CD4-positive, CD25-positive, alpha-beta regulatory T cell (primary cell): Measurements from ENCODE around the gene ATRNL1. TPM values are rescaled to one million over a fixed set of nuclear protein-coding genes. Genes with fewer than 3 reads are reported as not detected.
A peak's percentile ranks its signal among the peaks of the same experiment; 100 is the strongest.
"Not testable (repeated sequence)": the region's sequence is repeated elsewhere in the genome, so short reads cannot be mapped to it uniquely, and the experiment has no call there.

Experiments used
- ATAC-seq, 2 donors: fragments of 150-1000 bp; cut with Tn5 transposase; one replicate each; pipeline ENCODE4 v1.10.0; 2021; ENCODE audit warnings: low read depth in 2 of 2, moderate number of reproducible peaks in 2 of 2, moderate library complexity in 1 of 2
- DNase-seq, 3 donors: peaks; one replicate each; pipeline versions ENCODE4 v3.0.0 to v3.0.0-alpha.2; 2012 to 2022; ENCODE audit warnings: mixed read lengths in 1 of 3
- H3K27ac ChIP-seq: one replicate; pipeline ENCODE4 v1.7.0; 2013; ENCODE audit warnings: mild to moderate bottlenecking, low read length; ENCODE audit not compliant: insufficient read depth, poor library complexity, severe bottlenecking
- H3K27me3 ChIP-seq: one replicate; pipeline ENCODE4 v1.7.0; 2013; ENCODE audit warnings: low read length; ENCODE audit not compliant: control insufficient read depth, insufficient read depth
- H3K36me3 ChIP-seq: one replicate; pipeline ENCODE4 v1.7.0; 2013; ENCODE audit warnings: mild to moderate bottlenecking, low read length, moderate library complexity; ENCODE audit not compliant: control insufficient read depth, insufficient read depth
- H3K4me1 ChIP-seq: 2 replicates; pipeline ENCODE4 v1.7.0; 2013; ENCODE audit warnings: mild to moderate bottlenecking, low read length; ENCODE audit not compliant: insufficient read depth, control insufficient read depth, poor library complexity, severe bottlenecking
- H3K4me3 ChIP-seq: one replicate; pipeline ENCODE4 v1.7.0; 2013; ENCODE audit warnings: low read depth, mild to moderate bottlenecking, low read length, moderate library complexity
- H3K9me3 ChIP-seq, 2 experiments: 1 replicate in 1 of 2; 2 replicates in 1 of 2; pipeline ENCODE4 v1.7.0; 2013; ENCODE audit warnings: low read length in 2 of 2, mild to moderate bottlenecking in 1 of 2, moderate library complexity in 1 of 2; ENCODE audit not compliant: control insufficient read depth in 2 of 2
- H3K27ac Mint-ChIP-seq, 3 donors: one replicate each; pipeline ENCODE4 v1.8.0; 2020 to 2022; ENCODE audit warnings: mild to moderate bottlenecking in 3 of 3, mixed read lengths in 3 of 3, moderate library complexity in 2 of 3
- H3K27me3 Mint-ChIP-seq: one replicate; pipeline ENCODE4 v1.8.0; 2022; ENCODE audit warnings: mild to moderate bottlenecking, mixed read lengths
- H3K36me3 Mint-ChIP-seq: one replicate; pipeline ENCODE4 v1.8.0; 2020; ENCODE audit warnings: mixed read lengths
- H3K4me1 Mint-ChIP-seq, 4 donors: one replicate each; pipeline ENCODE4 v1.8.0; 2020 to 2022; ENCODE audit warnings: mixed read lengths in 4 of 4, mild to moderate bottlenecking in 1 of 4
- H3K4me3 Mint-ChIP-seq, 4 donors: one replicate each; pipeline ENCODE4 v1.8.0; 2020 to 2022; ENCODE audit warnings: mild to moderate bottlenecking in 4 of 4, mixed read lengths in 4 of 4, moderate library complexity in 3 of 4
- H3K9me3 Mint-ChIP-seq, 7 donors: one replicate each; pipeline ENCODE4 v1.8.0; 2020 to 2022; ENCODE audit warnings: mixed read lengths in 7 of 7, mild to moderate bottlenecking in 3 of 7, moderate library complexity in 2 of 7
- polyA plus RNA-seq, 4 donors: library from polyadenylated mRNA; unstranded; fragments of 300-500 nt; fragmentation: Illumina TruSeq; gene quantifications; one replicate each; pipeline ENCODE4 v1.2.3, GENCODE V29; 2021
- total RNA-seq: library from RNA; stranded (reverse); gene quantifications from one replicate; pipeline ENCODE4 v1.2.3, GENCODE V29; 2022

Gene ATRNL1
- total and polyA plus RNA-seq, 5 donors from 2014 or later, result not detected

- Mint-ChIP-seq H3K9me3 (peaks cover 0 to 3% (median 0%) of the 10 kb centered on the region in 7 donors), H3K4me1 (no peaks in the 10 kb centered on the region), H3K27me3 (no peaks in the 10 kb centered on the region), H3K36me3 (no peaks in the 10 kb centered on the region), H3K4me3 (no peak overlapping the region), H3K27ac (no peak overlapping the region)
- H3K27me3 ChIP-seq, result no peaks in the 10 kb centered on the region
- no peaks in the 10 kb centered on the region for H3K36me3 ChIP-seq
- ATAC-seq (no peak), DNase-seq (no peak)
- no peak overlapping the region for H3K27ac ChIP-seq
- H3K4me3 ChIP-seq, result no peak overlapping the region
- no peaks in the 10 kb centered on the region for H3K4me1 ChIP-seq
- no peaks in the 10 kb centered on the region for H3K9me3 ChIP-seq
Measured at GRCh38 chr10:115384665-115385064, 291.5 kb downstream of the ATRNL1 start.

- Histone ChIP-seq H3K27ac (no peak overlapping the region), H3K9me3 (no peaks in the 10 kb centered on the region), H3K4me1 (no peaks in the 10 kb centered on the region), H3K4me3 (no peak overlapping the region), H3K36me3 (no peaks in the 10 kb centered on the region), H3K27me3 (no peaks in the 10 kb centered on the region)
- no peaks in the 10 kb centered on the region for H3K36me3 Mint-ChIP-seq
- no peaks in the 10 kb centered on the region for H3K4me1 Mint-ChIP-seq
- DNase-seq, result no peak
- H3K9me3 Mint-ChIP-seq, result peaks cover 0 to 9% (median 0%) of the 10 kb centered on the region in 7 donors
- H3K4me3 Mint-ChIP-seq, result no peak overlapping the region
- ATAC-seq, result no peak
- no peak overlapping the region for H3K27ac Mint-ChIP-seq
- no peaks in the 10 kb centered on the region for H3K27me3 Mint-ChIP-seq
Measured at GRCh38 chr10:115390607-115391006, 297.4 kb downstream of the ATRNL1 start.

GRCh38 chr10:115398026-115398425 is 304.9 kb downstream of the ATRNL1 start:
- Mint-ChIP-seq H3K4me1 (no peaks in the 10 kb centered on the region), H3K9me3 (peaks cover 0 to 9% (median 2%) of the 10 kb centered on the region in 7 donors), H3K27me3 (no peaks in the 10 kb centered on the region), H3K36me3 (no peaks in the 10 kb centered on the region), H3K4me3 (no peak overlapping the region), H3K27ac (no peak overlapping the region)
- DNase-seq (no peak), ATAC-seq (no peak)
- Histone ChIP-seq H3K27ac (no peak overlapping the region), H3K27me3 (no peaks in the 10 kb centered on the region), H3K4me1 (no peaks in the 10 kb centered on the region), H3K9me3 (no peaks in the 10 kb centered on the region), H3K4me3 (no peak overlapping the region), H3K36me3 (no peaks in the 10 kb centered on the region)

- Histone ChIP-seq H3K4me3 (no peak overlapping the region), H3K36me3 (no peaks in the 10 kb centered on the region), H3K9me3 (no peaks in the 10 kb centered on the region), H3K27ac (no peak overlapping the region), H3K4me1 (no peaks in the 10 kb centered on the region), H3K27me3 (no peaks in the 10 kb centered on the region)
- DNase-seq (no peak), ATAC-seq (no peak)
- no peak overlapping the region for H3K4me3 Mint-ChIP-seq
- H3K4me1 Mint-ChIP-seq, result no peaks in the 10 kb centered on the region
- H3K36me3 Mint-ChIP-seq, result no peaks in the 10 kb centered on the region
- H3K27ac Mint-ChIP-seq, result no peak overlapping the region
- peaks cover 0 to 14% (median 5%) of the 10 kb centered on the region in 7 donors for H3K9me3 Mint-ChIP-seq
- H3K27me3 Mint-ChIP-seq, result no peaks in the 10 kb centered on the region
Measured at GRCh38 chr10:115402699-115403098, 309.5 kb downstream of the ATRNL1 start.

- not testable (repeated sequence) for H3K27ac ChIP-seq, H3K9me3 ChIP-seq, H3K4me1 ChIP-seq, DNase-seq, H3K27me3 ChIP-seq, ATAC-seq, H3K36me3 Mint-ChIP-seq, H3K4me1 Mint-ChIP-seq, H3K27me3 Mint-ChIP-seq, H3K27ac Mint-ChIP-seq, H3K36me3 ChIP-seq, H3K4me3 ChIP-seq, H3K4me3 Mint-ChIP-seq
- H3K9me3 Mint-ChIP-seq, result peaks cover 0 to 20% (median 9%) of the 10 kb centered on the region in 7 donors
Measured at GRCh38 chr10:115405838-115406237, 312.7 kb downstream of the ATRNL1 start.

GRCh38 chr10:115409347-115409746 is 316.2 kb downstream of the ATRNL1 start:
- ATAC-seq (no peak), DNase-seq (no peak)
- no peaks in the 10 kb centered on the region for H3K27me3 ChIP-seq
- no peak overlapping the region for H3K4me3 ChIP-seq
- H3K4me3 Mint-ChIP-seq, result no peak overlapping the region
- H3K36me3 Mint-ChIP-seq, result no peaks in the 10 kb centered on the region
- H3K36me3 ChIP-seq, result no peaks in the 10 kb centered on the region
- H3K27ac Mint-ChIP-seq, result no peak overlapping the region
- H3K27me3 Mint-ChIP-seq, result no peaks in the 10 kb centered on the region
- no peak overlapping the region for H3K27ac ChIP-seq
- no peaks in the 10 kb centered on the region for H3K4me1 ChIP-seq
- no peaks in the 10 kb centered on the region for H3K4me1 Mint-ChIP-seq
- H3K9me3 ChIP-seq, result peaks cover 0 to 3% of the 10 kb centered on the region in 2 experiments
- H3K9me3 Mint-ChIP-seq, result peaks cover 0 to 24% (median 5%) of the 10 kb centered on the region in 7 donors

- Mint-ChIP-seq H3K27ac (no peak overlapping the region), H3K4me1 (no peaks in the 10 kb centered on the region), H3K36me3 (no peaks in the 10 kb centered on the region), H3K27me3 (no peaks in the 10 kb centered on the region), H3K4me3 (no peak overlapping the region), H3K9me3 (peaks cover 0 to 23% (median 5%) of the 10 kb centered on the region in 7 donors)
- Histone ChIP-seq H3K27ac (no peak overlapping the region), H3K36me3 (no peaks in the 10 kb centered on the region), H3K4me1 (no peaks in the 10 kb centered on the region), H3K9me3 (peaks cover 0 to 2% of the 10 kb centered on the region in 2 experiments), H3K27me3 (no peaks in the 10 kb centered on the region), H3K4me3 (no peak overlapping the region)
- DNase-seq (peak in 1 of 3 donors; percentile 16), ATAC-seq (no peak)
Measured at GRCh38 chr10:115417585-115418265, 324.6 kb downstream of the ATRNL1 start.

- H3K36me3 ChIP-seq, result no peaks in the 10 kb centered on the region
- H3K27ac ChIP-seq, result no peak overlapping the region
- H3K4me1 ChIP-seq, result no peaks in the 10 kb centered on the region
- Mint-ChIP-seq H3K9me3 (peaks cover 0 to 21% (median 6%) of the 10 kb centered on the region in 7 donors), H3K4me3 (no peak overlapping the region), H3K36me3 (no peaks in the 10 kb centered on the region), H3K27me3 (no peaks in the 10 kb centered on the region), H3K4me1 (no peaks in the 10 kb centered on the region), H3K27ac (no peak overlapping the region)
- DNase-seq (no peak), ATAC-seq (no peak)
- H3K9me3 ChIP-seq, result peaks cover 0 to 2% of the 10 kb centered on the region in 2 experiments
- H3K4me3 ChIP-seq, result no peak overlapping the region
- no peaks in the 10 kb centered on the region for H3K27me3 ChIP-seq
Measured at GRCh38 chr10:115422624-115423023, 329.5 kb downstream of the ATRNL1 start.
